BE2C (cell line): ENCODE results near the gene OSBPL5.

ENCODE experiments used
- DNase-seq: peaks from one replicate; pipeline ENCODE4 v3.0.0-alpha.2; 2020
- H3K27me3 ChIP-seq: fragments of 250-450 bp; sonication (Bioruptor Pico); 2 replicates; pipeline ENCODE4 v1.5.1; 2020; ENCODE audit warnings: mild to moderate bottlenecking
- H3K36me3 ChIP-seq: fragments of 250-450 bp; sonication (Bioruptor Pico); 2 replicates; pipeline ENCODE4 v1.5.1; 2020; ENCODE audit warnings: mild to moderate bottlenecking
- H3K4me1 ChIP-seq: fragments of 250-450 bp; sonication (Bioruptor Pico); 2 replicates; pipeline ENCODE4 v1.5.1; 2020
- H3K4me3 ChIP-seq: 2 replicates; pipeline ENCODE4 v1.5.1; 2011; ENCODE audit warnings: low read depth, low read length
- H3K9me3 ChIP-seq: fragments of 250-450 bp; sonication (Bioruptor Pico); 2 replicates; pipeline ENCODE4 v1.5.1; 2020
- TF ChIP-seq, protein P1 (sequence below): IDR thresholded peaks from 2 replicates; pipeline ENCODE4 v1.5.1; 2012; ENCODE audit warnings: mild to moderate bottlenecking, low read depth, low read length

Gene OSBPL5

DNA sequence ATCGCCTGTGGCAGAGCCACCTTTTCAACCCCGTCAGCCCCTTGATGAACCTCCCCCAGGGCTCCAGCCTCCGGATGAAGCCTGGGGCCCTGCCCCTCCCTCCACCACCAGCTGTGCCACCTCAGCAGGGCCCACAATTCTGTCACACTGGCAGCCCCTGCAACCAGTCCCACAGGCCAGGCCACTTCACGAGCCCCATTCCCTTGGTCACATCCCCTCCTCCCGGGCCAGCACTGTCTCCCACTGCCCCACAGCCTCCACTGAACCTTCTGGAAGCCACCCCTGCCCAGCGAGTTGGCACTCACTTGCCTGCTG lies 19.9 kb downstream of the OSBPL5 start:
- Histone ChIP-seq H3K4me1 (peaks cover 4% of the 10 kb centered on the region; the same call in 1 of the 2 replicates), H3K4me3 (no peak overlapping the region)
- no peak for DNase-seq

DNA sequence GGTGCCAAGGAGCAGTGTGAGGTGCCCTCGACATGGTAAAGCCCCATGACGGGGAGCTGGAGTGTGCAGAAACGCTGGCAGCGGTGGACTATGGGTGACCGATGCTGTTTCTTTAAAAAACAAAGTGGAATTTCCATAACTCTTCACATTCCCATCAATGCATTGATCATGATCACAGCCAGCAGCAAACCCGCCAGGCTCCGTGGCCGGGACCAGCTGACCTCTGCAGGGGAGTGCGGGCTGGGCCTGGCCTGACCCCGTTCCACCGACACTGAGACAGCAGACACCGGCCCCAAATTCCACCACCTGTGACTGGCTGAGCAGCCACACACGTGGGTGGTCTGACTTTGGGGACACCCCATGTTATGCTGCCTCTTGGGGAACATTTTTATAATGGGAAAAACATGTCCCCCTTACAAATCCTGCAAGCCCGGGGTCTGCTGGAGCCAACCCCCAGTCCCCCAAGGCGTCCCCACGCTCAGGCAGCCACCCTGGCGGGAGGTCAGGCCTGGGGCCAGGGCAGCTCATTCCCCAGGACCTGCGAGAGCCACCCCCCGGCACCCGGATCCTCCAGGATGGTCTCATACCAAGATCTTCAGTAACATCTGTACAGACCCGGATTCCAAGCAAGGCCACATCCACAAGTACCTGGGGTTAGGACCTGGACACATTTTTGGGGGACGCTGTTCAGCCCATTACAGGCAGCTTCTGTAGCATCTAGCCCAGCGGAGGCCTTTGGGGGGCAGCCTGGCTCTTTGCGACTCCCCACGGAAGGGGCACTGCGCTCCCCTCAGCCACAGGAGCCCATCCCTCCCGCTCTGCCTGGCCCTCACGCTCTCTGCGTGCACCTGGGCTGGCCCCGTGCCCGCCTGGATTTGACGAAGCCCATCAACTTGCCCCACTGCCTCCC lies 20.6 kb downstream of the OSBPL5 start:
- no peak overlapping the region for H3K4me3 ChIP-seq
- H3K27me3 ChIP-seq, result no peaks in the 10 kb centered on the region
- no peaks in the 10 kb centered on the region for H3K36me3 ChIP-seq
- DNase-seq, result no peak
- H3K9me3 ChIP-seq, result no peaks in the 10 kb centered on the region
- TF ChIP-seq, protein P1, sequence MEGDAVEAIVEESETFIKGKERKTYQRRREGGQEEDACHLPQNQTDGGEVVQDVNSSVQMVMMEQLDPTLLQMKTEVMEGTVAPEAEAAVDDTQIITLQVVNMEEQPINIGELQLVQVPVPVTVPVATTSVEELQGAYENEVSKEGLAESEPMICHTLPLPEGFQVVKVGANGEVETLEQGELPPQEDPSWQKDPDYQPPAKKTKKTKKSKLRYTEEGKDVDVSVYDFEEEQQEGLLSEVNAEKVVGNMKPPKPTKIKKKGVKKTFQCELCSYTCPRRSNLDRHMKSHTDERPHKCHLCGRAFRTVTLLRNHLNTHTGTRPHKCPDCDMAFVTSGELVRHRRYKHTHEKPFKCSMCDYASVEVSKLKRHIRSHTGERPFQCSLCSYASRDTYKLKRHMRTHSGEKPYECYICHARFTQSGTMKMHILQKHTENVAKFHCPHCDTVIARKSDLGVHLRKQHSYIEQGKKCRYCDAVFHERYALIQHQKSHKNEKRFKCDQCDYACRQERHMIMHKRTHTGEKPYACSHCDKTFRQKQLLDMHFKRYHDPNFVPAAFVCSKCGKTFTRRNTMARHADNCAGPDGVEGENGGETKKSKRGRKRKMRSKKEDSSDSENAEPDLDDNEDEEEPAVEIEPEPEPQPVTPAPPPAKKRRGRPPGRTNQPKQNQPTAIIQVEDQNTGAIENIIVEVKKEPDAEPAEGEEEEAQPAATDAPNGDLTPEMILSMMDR, result no peak
- H3K4me1 ChIP-seq, result peaks cover 4% of the 10 kb centered on the region; the same call in 1 of the 2 replicates

More for the DNA sequence above, 19.9 kb downstream of the OSBPL5 start:
- Histone ChIP-seq H3K36me3 (no peaks in the 10 kb centered on the region), H3K9me3 (no peaks in the 10 kb centered on the region), H3K27me3 (no peaks in the 10 kb centered on the region)
- TF ChIP-seq, protein P1, result no peak

- DNase-seq, result no peak
- Histone ChIP-seq H3K36me3 (no peaks in the 10 kb centered on the region), H3K4me3 (no peak overlapping the region), H3K9me3 (no peaks in the 10 kb centered on the region), H3K27me3 (no peaks in the 10 kb centered on the region), H3K4me1 (no peaks in the 10 kb centered on the region)
- TF ChIP-seq, protein P1, result no peak
These were observed 21.8 kb downstream of the OSBPL5 start for GRCh38 chr11:3143136-3143880.

DNA sequence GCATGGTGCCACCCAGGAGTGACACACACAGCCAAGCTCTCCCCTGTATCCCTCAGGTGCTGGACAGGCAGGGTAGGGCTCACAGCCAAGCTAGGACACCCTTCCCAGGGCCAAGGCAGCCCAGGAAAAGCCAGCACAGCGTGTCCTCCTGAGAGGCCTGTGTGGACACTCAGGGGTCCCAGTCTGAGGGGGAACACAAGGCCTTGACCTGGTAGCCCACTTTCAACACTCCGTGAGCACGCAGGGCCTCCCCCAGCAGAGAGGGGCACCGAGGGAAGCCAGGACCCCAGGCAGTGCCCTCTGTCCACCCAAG lies 24.9 kb downstream of the OSBPL5 start:
- H3K4me1 ChIP-seq, result no peaks in the 10 kb centered on the region
- no peak overlapping the region for H3K4me3 ChIP-seq
- no peaks in the 10 kb centered on the region for H3K27me3 ChIP-seq
- H3K9me3 ChIP-seq, result no peaks in the 10 kb centered on the region
- H3K36me3 ChIP-seq, result no peaks in the 10 kb centered on the region
- TF ChIP-seq, protein P1, result no peak
- DNase-seq, result no peak

- Histone ChIP-seq H3K4me1 (no peaks in the 10 kb centered on the region), H3K4me3 (no peak overlapping the region), H3K27me3 (no peaks in the 10 kb centered on the region), H3K9me3 (no peaks in the 10 kb centered on the region), H3K36me3 (no peaks in the 10 kb centered on the region)
- TF ChIP-seq, protein P1, result no peak
- no peak for DNase-seq
These were observed 25.4 kb downstream of the OSBPL5 start for GRCh38 chr11:3139481-3140290.
